ENCODE data around the gene ZNF496. TPM values are rescaled to one million over a fixed set of nuclear protein-coding genes. Genes with fewer than 3 reads are reported as not detected.
A peak's percentile ranks its signal among the peaks of the same experiment; 100 is the strongest.

The ZNF496 gene
- total and polyA plus RNA-seq, 9 of the 15 experiments (the other 6 are each of a cell fraction or from before 2014, with no cell fraction given): 4.3 to 54.0 (median 31.3) TPM

DNA sequence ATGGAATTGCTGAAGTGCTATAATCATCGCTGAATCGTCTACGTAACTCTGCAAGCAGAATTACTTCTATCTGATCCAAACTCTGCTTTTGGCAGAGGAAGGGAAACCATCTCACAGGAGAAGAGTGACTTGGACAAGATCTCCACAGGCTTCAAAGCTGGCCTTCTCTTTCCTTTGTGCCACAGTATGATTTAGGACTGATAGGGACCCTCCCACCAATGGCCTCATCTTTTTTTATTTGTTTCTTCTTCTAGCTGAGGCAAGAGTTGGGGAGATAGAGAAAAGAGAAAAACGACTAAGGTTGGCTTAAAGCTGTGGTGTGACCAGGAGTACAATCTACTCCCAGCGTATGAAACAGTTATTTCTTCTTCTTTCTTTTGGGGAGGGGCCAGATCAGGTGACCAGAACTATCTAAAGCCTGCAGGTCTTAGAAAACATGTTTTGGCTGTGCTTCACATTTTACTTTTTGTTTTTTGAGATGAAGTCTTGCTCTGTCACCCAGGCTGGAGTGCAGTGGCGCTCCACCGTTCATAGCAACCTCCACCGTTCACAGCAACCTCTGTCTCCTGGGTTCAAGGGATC lies 35.0 kb downstream of the ZNF496 start (continued):
- TF ChIP-seq, protein P1, sequence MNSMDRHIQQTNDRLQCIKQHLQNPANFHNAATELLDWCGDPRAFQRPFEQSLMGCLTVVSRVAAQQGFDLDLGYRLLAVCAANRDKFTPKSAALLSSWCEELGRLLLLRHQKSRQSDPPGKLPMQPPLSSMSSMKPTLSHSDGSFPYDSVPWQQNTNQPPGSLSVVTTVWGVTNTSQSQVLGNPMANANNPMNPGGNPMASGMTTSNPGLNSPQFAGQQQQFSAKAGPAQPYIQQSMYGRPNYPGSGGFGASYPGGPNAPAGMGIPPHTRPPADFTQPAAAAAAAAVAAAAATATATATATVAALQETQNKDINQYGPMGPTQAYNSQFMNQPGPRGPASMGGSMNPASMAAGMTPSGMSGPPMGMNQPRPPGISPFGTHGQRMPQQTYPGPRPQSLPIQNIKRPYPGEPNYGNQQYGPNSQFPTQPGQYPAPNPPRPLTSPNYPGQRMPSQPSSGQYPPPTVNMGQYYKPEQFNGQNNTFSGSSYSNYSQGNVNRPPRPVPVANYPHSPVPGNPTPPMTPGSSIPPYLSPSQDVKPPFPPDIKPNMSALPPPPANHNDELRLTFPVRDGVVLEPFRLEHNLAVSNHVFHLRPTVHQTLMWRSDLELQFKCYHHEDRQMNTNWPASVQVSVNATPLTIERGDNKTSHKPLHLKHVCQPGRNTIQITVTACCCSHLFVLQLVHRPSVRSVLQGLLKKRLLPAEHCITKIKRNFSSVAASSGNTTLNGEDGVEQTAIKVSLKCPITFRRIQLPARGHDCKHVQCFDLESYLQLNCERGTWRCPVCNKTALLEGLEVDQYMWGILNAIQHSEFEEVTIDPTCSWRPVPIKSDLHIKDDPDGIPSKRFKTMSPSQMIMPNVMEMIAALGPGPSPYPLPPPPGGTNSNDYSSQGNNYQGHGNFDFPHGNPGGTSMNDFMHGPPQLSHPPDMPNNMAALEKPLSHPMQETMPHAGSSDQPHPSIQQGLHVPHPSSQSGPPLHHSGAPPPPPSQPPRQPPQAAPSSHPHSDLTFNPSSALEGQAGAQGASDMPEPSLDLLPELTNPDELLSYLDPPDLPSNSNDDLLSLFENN (IDR thresholded peaks at IDR 0.05; ENCODE audit: low read depth in 2 of 2, low read length in 2 of 2): no peak
- TF ChIP-seq RERE (CRISPR knock-in tag; IDR thresholded peaks at IDR 0.05; ENCODE audit: borderline replicate concordance) (no peak), ASH1L (IDR thresholded peaks at IDR 0.05; ENCODE audit: borderline replicate concordance, low read depth, partially characterized antibody) (no peak), KDM5B (IDR thresholded peaks at IDR 0.05; ENCODE audit: insufficient replicate concordance, low read depth, low read length) (no peak), BHLHE40 (IDR thresholded peaks at IDR 0.05; ENCODE audit: low read length) (peak; percentile 69), ELF2 (CRISPR knock-in tag; IDR thresholded peaks at IDR 0.05) (no peak), FOXO4 (CRISPR knock-in tag; IDR thresholded peaks at IDR 0.05) (no peak), ZNF76 (CRISPR knock-in tag; IDR thresholded peaks at IDR 0.05; ENCODE audit: borderline replicate concordance) (no peak), MEIS2 (IDR thresholded peaks at IDR 0.05; ENCODE audit: partially characterized antibody) (peak; percentile 69), PTTG1 (tag; IDR thresholded peaks at IDR 0.05; ENCODE audit: low read depth) (no peak), ZNF707 (CRISPR knock-in tag; conservative IDR thresholded peaks at IDR 0.05) (no peak), ADNP (tag; IDR thresholded peaks at IDR 0.05) (no peak)
